ENCODE measurements around the gene PPP1R3F. TPM values are rescaled to one million over a fixed set of nuclear protein-coding genes. Genes with fewer than 3 reads are reported as not detected.

Gene PPP1R3F
- total and polyA plus RNA-seq, 9 of the 15 experiments (the other 6 are each of a cell fraction or from before 2014, with no cell fraction given), result 0.03 to 0.91 (median 0.43) TPM; not detected in 1

- FAIRE-seq (no peak), DNase-seq (ENCODE audit: extremely low read depth in 1 of 4, low spot score in 3 of 4) (no peak), ATAC-seq (no peak)
- in situ Hi-C loops (cut with MboI), result no loop called here
- 33% methylated on average over 6 of the region's 6 CpGs for WGBS (ENCODE audit: insufficient coverage, low coverage, missing lambda C conversion rate)
- Histone ChIP-seq H4K20me1 (replicated peaks; ENCODE audit: control insufficient read depth, insufficient read depth, low read length) (no peaks in the 10 kb centered on the region), H3K9me1 (ENCODE audit: control insufficient read depth, insufficient read depth, low read length) (no peaks in the 10 kb centered on the region), H3K79me2 (ENCODE audit: control insufficient read depth, insufficient read depth, low read length) (peaks cover 32% of the 10 kb centered on the region), H3K36me3 (ENCODE audit: control insufficient read depth, insufficient read depth, low read length) (0 out of 3 replicates have a peak, but pooled peaks cover 3% of the 10 kb centered on the region), H3K27ac (ENCODE audit: extremely low read depth, low read depth, low read length) (no peak overlapping the region), H3K27me3 (ENCODE audit: control insufficient read depth in 2 of 2, insufficient read depth in 2 of 2, low read length in 2 of 2) (no peaks in the 10 kb centered on the region), H3K9ac (ENCODE audit: insufficient read depth in 1 of 2, low read depth in 2 of 2, low read length in 2 of 2) (peak overlapping the region in 1 of 2 experiments; percentile 14; a peak in 2 of 4 replicates), H3K4me3 (no peak overlapping the region), H3K4me2 (ENCODE audit: insufficient read depth, low read length) (peak overlapping the region; percentile 90), H3K9me3 (replicated peaks; ENCODE audit: control insufficient read depth, insufficient read depth, low read depth, low read length) (no peaks in the 10 kb centered on the region), H2AFZ (ENCODE audit: low read depth, low read length) (no peak overlapping the region), H3K4me1 (replicated peaks in 1 of 2; ENCODE audit: control insufficient read depth in 2 of 2, insufficient read depth in 2 of 2, low read length in 2 of 2) (peaks cover 31 to 32% of the 10 kb centered on the region in 2 experiments; a peak in 4 of 5 replicates)
- no TSS peak for BruUV-seq (replicated peaks)
- ChIA-PET POLR2A (interaction anchor here (0.6 to 0.9 kb wide), 3 partner anchors 10 to 44 kb away, joined by 3 to 5 read pairs (median 4); no protein-coding TSS in a partner anchor), CTCF (ENCODE audit: low intra/inter-chr PET ratio) (no interaction called here)
- intact Hi-C loops (cut with micrococcal nuclease), result no loop called here
- TF ChIP-seq ZNF407 (IDR thresholded peaks at IDR 0.05; ENCODE audit: low read depth) (no peak), SRSF7 (optimal IDR thresholded peaks at IDR 0.05; ENCODE audit: low read depth, low read length) (no peak), EP400 (IDR thresholded peaks at IDR 0.05) (no peak), KLF16 (IDR thresholded peaks at IDR 0.05) (no peak), ZNF778 (CRISPR knock-in tag; IDR thresholded peaks at IDR 0.05) (no peak), SETDB1 (IDR thresholded peaks at IDR 0.05; ENCODE audit: low read length) (no peak), ARID4B (CRISPR knock-in tag; IDR thresholded peaks at IDR 0.05) (no peak)
- TF ChIP-seq, protein P1, sequence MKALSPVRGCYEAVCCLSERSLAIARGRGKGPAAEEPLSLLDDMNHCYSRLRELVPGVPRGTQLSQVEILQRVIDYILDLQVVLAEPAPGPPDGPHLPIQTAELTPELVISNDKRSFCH (CRISPR knock-in tag; IDR thresholded peaks at IDR 0.05), result no peak
- TF ChIP-seq, protein P1 (tag; IDR thresholded peaks at IDR 0.05), result no peak
Measured at GRCh38 chrX:49272421-49272820, 2.8 kb downstream of the PPP1R3F start.

All from K562 (cell line).